NCI-H2029 treated with DMSO at 0.1 percent for 48 hours (cell line): ENCODE results near the gene PTPRT.

Source experiments
- DNase-seq: peaks from one replicate; lab custom pipeline; 2025; lab: John Stamatoyannopoulos, UW

PTPRT gene

DNA sequence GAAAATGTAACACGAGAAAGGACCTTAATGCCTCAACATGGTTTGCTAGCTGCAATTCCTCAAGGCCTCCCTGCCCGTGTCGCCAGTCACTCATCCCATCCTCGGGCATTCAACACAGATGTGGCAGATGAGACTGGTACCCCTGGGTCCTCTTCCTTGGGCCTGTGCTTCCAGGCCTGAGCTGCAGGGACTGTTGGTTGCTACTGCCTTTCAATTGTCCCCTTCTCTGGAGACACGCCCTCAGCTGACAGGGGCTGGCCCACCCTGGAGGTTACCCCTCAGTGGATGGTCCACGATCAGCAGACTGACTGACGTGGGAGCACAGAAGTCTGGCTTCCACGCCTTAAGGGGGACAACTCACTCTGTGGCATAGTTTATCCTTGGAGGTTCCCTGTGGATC, 1076.5 kb downstream of the PTPRT start:
- no peak for DNase-seq

DNA sequence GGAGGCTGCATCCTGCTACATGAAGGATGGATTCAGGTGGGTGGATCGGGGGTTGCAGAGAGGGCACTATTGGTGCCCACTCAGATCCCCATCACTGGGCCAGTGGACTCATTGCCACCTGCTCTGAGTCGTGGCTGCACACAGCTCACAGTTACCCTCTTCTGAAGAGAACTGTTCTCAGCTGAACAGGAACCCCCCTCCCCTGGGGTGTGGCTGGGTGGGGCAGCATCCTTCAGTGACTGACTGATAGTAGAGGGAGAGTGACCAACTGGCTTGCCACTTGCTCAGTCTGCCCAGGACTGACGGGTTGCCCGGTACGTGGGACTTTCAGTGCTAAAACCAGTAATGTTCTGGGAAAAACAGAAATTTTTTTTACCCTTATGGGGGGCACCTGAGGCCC, 1077.5 kb downstream of the PTPRT start:
- no peak for DNase-seq

DNA sequence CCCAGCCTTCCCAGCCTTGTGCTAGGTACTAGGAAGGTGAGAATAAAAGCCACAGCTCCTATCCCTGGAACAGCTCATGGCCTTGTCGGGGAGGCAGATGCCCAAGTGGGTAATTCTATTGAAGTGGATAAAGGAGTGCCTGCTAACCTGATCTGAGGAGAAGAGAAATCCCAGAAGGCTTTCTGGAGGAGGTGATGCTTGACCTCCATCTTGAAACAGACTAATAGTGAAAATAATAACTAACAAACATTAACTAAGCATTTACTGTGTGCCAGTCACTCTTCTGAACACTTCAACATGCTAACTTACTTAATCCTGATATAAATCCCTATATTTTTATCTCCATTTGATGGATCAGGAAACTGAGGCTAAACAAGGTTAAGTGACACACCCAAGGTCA, 1078.4 kb downstream of the PTPRT start:
- no peak for DNase-seq

DNA sequence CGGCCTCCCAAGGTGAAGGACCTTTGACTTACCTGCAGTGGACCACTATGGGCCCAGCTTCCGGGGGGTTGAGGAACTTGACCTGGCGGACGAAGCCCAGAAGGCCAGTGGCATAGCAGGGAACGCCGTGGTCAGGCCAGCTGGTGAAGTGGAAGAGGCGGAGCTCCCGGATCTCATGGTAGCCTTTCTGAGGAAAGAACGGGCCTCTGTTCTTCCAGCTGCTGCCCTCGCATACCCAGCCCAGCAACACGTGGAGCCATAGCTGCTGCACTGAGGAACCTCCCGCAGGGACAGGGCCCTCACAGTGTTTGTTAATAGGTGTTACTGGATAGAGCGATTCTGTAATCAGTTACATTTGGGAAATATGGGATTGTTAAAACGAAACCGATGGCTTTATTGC, 1079.4 kb downstream of the PTPRT start:
- DNase-seq, result no peak

DNA sequence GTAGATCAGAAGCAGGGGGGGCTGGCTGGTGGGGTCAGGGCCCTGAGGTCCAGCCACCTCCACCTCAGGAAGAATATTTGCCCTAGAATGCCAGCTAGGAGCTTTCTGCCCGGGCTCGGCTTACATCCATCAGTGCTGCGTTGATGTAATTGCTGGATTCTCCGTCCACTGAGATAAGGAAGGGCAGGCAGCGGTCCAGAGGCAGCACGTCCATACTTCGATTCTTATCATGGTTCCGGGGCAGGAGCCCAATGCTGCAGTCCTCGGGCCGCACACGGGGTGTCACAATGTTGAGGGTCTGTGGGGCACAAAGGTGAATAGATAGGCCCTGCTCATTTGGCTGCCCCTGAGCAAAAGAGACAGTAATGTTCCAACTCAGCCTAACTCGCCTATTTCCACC, 1087.7 kb downstream of the PTPRT start:
- no peak for DNase-seq

DNA sequence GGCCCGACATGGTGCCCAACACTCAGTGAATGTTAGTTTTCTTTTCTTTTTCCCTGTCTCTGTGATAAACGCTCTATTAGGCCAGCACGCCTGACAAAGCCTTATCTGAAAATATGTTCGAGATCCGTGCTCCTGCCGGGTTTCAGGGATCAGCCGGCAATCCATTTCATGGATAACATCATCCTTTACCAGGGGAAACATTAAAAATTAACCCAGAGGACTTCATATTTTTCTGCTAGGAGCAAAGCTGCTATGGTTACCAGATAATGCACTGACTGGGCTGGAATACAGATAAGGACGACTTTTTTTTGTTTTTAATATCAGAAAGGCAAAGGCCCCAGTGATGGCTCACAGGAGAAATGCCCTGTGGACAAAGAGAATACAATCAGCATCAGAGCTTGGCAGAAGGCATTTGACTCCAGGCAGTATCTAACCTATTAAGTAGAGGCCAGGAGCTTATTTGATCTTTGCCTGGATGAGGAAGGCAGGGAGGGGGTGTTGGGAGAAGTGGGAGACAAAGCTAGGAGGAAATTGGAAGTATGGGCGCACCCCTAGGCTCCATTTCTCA, 1089.5 kb downstream of the PTPRT start:
- no peak for DNase-seq

DNA sequence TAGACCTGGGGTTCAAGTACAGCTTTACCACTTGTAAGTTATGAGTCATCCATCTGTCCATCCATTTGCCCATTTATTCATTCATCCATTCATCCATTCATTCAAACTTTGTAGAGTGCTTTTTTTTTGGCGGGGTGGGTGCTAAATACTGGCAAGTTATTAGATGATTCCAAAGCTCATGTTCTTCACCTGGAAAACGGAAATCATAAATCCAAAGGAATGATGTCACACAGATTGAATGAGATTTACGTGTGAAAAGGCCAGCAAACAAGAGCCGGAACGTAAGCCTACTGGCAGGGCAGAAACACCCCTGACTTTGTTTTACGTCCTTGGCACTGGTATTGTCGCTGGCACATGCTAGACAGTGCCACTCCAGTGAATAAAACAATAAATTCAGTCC, 1090.6 kb downstream of the PTPRT start:
- peak; percentile 82 for DNase-seq

DNA sequence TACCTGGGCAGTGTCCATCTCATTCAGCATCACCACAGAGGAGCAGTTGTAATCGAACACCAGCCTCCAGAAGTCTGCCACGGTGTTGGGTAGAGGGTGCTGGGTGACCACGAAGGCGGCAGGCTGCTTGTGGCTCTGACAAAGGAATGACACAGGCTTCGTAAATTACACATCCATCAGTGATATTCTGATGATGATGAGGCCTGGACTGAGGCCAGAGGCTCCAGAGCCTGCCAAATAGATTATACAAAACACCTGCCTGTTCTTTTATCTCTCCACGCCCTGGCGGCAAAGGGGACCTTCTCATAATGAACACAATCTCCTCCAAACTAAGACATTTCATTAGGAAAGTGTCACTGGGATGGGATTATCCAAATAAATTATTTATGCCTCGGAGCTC, 1091.3 kb downstream of the PTPRT start:
- DNase-seq, result peak; percentile 91

DNA sequence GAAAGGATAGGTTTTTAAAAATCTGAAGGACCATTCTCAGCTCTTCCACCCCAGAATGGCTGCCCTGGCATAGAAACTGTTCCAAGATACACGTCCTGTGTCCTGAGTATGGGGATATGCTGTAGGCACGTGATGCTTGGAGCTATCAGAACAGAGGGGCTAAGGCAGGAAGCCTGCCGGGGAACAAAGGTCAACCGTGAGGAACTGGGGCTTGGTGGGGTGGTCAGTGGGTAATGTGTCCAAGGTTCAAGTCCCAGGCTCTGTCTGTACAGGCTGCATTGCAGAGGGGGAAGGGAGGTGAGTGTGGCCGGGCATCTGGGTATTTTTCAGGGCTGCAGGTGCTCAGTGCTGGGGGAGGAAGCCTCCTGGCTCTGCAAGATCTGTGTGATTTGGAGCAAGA, 1092.0 kb downstream of the PTPRT start:
- DNase-seq, result no peak

DNA sequence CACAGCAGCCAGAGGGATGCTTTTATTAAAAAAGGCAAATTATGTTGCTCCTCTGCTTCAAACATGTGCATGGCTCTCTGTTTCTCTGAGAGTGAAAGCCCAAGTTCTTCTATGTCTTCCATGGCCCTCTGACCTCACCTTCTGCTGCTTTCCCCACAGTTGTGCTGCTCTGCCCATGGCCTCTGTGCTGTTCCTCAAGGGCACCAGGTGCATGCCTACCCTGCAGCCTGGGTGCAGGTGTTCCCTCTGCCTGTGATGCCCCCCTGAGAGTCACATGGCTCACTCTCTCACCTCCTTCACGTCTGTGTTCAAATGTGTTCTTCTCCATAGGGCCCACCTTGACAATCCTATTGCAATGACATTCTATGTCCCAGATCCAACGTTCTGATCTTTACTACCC, 1094.5 kb downstream of the PTPRT start:
- no peak for DNase-seq

DNA sequence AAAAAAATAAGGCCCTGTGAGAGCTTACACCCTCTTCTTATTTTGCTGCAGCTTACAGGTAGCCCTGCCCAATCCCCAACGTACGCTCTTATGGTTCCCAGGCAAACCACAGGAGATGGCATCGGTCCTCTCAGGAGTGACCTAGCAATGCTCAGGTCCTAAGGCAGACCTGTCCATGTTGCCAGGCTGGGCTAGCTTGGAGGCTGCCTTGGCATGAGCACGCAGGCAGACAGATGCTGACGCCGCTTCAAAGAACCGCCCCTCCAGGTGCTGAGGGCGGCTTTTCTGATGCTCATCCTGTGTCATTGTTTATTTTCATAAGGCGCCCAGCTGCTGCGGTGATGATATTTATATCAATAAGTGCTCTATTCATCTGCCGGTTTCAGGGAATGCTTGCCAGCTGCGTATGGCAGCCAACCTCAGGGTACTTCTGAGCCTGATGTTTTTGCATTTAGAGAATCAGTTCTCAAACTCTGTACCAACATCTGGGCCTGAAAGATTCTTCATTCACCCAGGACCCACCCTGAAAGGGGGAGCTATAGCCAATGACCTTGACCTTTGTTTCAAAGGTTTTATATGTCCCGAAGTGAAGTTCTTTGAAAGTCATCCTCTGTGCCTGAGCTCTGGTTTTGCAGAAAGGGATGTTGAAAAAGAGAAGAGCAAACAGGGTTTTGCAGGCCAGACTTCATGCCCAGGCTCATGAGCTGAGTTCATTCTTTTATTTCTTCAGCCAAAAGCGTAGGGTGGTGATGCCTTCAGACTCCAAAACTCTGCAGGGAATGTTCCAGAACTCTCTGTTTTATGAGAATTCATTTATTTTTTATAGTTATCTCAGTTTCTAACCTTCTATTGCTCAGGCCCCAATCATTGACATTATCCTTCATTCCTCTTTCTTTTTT, 1095.9 kb downstream of the PTPRT start:
- peak; percentile 87 for DNase-seq

DNA sequence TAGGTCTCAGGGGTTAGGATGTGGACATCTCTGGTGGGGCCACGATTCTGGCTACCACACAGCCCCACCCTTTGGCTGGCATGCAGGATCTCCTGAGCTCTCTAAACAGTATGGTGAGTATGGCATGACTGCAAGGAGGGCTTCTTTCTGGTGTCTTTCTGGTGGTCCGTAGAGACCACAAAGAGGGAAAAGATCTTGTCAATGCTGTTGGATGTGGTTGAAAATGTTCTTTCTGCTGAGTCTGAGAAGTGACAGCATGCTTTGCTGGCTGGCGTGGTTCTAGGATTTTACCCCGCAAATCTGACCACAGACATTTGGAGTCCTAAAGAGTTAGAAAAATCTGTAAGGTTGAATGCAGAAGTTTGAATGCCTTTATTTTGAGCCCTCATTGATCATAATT, 1096.7 kb downstream of the PTPRT start:
- DNase-seq, result no peak

DNA sequence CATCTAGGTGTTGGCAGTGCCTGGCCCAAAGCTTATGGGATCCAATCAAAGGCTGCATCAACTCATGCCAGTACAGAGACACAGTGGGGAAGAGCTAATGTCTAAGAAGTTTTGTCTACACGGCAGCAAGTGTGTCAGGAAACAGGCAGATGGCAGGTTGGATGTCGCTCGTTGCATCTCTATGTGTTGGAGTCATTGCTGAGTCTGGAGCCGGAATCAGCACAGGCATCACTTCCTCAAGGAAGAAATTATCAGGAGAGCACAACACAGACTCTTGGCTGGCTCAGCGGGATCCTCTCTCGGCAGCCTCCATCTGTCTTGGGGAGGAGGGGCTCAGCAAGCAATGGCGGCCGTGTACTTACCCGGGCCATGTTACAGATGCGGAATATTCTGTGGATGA, 1104.3 kb downstream of the PTPRT start:
- no peak for DNase-seq

DNA sequence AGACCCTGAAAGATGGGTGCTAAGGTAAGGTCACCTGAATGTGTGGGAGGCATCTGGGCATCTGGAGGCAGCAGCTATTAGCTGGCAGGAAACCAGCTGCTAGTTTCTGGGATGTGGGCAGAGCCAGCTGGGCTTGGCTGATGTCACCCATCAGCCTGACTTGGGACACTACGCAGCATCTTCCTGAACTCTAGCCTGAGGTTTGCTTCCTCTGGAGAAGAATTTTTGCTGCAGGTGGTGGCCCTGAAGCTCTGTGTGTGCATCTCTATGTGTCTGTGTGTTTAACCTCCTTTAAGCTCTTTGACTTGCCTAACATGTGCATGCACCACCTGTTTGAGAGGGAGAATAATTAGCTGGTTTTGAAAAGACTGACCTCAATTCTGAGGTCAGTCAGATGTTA, 1106.4 kb downstream of the PTPRT start:
- DNase-seq, result no peak

DNA sequence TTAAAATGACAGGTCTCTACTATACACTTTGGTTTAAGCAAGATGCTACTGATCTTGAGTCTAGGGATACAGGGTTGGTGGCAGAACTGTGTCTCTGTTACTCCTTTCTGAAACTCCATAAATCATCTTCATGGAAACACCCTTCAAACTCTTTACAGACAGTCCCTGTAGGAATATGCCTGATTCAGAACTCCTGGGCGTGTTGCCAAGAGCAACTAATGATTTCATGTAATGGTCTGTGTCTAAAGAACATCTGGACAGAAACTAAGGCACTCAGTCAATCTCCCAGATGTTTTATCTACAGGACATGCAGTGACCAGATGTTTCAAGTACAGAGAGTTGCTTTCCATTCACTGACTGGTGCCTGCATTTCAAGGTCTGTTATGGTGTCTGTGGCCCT, 1107.1 kb downstream of the PTPRT start:
- no peak for DNase-seq

DNA sequence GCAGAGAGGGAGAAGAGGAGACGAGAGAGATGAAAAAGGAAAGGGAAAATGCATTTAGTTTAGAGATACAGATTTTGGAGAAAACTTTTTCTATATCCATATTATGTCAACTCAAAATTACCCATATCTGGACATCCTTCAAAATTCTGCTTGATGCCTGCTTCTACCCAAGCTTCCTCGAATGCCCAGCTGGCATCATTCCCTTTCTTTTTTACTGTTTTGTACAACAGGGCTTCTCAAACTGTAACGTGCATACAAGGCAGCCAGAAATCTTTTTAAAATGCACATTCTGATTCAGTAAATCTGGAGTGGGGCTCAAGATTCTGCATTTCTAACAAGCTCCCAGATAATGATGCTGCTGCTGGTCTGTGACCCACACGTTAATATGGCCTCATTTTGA, 1108.8 kb downstream of the PTPRT start:
- DNase-seq, result no peak

DNA sequence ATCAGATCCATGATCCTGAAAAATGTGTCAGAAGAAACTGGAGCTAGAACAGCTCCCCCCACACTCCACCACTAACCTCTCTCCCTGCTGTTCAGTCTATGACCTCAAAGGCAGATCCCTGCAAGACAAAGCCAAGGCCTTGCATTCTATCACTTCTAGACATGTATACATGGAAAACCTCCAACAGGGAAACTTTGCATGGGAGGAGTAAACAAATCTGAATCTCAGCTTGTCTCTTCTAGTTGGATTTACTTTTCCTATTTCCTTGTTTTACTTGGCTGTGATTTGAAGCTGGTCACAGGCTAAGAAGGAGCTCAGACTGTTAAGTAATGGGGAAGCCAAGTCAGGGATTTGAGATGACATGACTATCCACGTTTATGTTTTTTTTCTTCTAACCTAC, 1114.8 kb downstream of the PTPRT start:
- DNase-seq, result no peak

DNA sequence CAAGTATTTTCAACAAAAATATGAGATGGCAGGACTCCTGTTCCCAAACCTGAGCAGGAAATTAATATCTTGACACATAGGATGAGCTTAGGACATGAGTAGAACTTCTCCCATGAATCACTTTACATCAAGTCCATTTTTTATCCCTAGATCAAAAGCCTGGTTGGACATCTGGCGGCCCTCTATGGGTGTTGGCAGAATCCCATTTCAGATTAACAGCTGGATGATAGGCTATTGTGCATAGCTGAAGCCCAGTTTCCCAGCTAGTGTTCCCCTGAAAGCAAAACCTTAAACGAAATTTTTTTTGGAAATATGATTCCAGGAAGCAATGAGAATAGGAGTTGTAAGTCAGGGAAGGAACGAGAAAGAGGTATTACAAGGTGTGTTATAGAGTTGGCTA, 1122.1 kb downstream of the PTPRT start:
- DNase-seq, result no peak

DNA sequence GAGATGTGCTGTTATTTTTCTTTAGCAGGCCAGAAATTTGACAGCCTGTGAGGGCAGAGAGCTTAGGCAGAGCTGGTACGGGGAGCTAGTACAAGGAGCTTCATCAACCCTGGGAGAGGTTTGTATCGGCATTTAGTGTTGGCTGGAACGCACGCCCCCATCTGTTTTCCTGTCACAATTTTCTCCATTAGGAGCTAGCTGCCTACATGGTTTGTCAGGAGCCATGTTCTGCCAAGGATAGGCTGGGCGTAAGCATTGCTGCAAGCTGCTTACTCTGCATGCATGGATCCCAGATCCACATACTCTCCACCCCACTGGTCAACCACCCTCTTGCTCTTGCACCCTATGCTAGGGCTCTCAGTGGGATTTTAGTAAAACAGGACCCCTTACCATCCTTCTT, 1122.5 kb downstream of the PTPRT start:
- no peak for DNase-seq

DNA sequence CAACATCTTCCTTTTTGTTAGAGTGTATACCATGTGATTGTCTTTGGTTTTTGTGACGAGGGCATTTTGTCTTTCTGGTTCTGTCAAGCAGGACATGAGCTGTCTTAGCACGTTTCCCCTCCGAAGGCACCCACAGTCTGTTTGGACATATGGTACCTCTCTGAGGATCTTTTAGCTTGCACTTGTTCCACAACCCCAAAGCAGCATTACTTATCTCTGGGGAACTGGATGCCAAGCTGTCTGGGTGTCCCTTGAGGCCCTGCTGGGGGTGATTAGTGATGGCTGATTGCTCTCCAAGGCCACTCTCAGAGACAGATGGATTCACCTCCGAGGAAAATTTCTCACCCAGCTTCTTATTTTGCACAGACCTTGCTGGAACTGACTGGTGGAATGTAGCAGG, 1126.6 kb downstream of the PTPRT start:
- no peak for DNase-seq

DNA sequence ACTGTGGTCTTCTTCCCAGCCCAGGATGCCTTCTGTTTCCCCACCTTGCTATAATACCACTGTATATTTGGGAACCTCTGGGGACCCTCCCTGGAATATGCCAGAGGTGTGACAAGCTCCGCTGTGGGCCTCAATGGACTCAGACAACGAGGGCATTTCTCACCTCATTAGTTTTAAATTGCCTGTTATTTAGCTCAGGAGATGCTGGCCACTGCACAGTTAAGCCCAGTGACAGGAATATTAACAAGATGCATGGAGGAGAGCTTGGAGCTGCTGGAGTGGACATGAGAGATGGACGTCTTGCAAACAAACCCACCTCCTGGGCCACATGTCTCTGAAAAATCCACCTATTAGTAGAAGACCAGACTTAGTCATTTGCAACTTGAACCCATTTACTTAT, 1136.4 kb downstream of the PTPRT start:
- no peak for DNase-seq

DNA sequence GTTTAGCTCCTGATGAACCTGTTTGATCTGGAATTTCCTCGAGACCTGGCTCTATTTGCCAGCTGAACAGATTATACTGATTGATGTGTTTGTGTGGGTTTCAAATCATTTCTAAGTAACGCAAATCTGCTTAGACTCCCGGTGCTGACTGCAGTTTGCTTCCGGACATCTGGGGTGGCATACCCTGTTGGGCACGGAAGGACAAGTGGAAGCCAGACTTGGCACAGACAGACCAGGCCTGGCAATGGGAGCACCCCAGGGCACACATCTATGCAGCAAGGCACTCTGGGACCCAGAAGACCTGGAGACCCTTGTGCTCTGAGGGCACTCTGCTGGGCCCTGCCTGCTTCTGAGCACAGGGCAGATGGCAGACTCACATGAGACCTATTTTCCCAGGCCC, 1137.8 kb downstream of the PTPRT start:
- no peak for DNase-seq

DNA sequence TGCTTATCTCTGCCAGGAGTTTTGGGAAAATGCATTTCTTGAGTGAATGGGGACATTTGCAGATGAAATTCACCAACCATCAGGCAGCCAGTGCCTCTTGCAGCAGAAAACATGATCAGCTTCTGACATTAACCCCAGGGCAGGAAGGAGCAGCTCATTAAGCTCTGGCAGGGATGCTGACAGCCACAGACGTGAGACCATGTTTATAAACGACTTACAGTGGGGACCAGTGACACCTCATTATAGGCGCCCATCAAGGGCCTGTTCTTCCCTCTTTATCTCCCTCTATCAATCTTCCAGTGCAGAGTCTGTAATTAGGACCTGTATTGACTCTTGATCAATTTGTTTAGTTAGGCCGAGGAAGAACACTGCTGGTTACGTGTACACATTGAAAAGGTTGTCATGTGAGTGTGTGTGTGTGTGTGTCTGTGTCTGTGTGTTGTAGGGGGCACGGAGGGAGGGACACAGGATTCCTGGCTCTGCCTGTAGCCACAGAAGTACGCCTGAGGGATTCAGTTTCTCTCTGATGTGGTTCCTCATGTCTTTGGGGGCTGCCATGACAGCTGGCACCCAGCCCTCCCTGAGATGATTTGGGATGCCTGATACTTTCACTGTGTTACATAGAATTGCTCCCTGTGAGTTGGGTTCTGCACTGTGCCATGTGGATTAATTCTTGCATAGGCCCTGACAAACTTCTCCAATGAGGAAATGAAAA, 1143.2 kb downstream of the PTPRT start:
- DNase-seq, result no peak
